Activated CD4-positive, alpha-beta T cell treated with anti-CD3 and anti-CD28 coated beads, Interleukin-2, amount 50 U/mL, for 1 hour (primary cell): Measurements from ENCODE around the gene RSF1.

Experiments
- DNase-seq: peaks from one replicate; pipeline ENCODE4 v3.0.0-alpha.2; 2020

The RSF1 gene

GRCh38 chr11:77800449-77800848 lies 20.1 kb downstream of the RSF1 start:
- DNase-seq = no peak

GRCh38 chr11:77799338-77799737 lies 21.2 kb downstream of the RSF1 start:
- no peak for DNase-seq

- DNase-seq = no peak
Measured at GRCh38 chr11:77793972-77794371, 26.6 kb downstream of the RSF1 start.

- DNase-seq = no peak
Measured at GRCh38 chr11:77791301-77791700, 29.2 kb downstream of the RSF1 start.

- no peak for DNase-seq
Measured at GRCh38 chr11:77789731-77790476, 30.6 kb downstream of the RSF1 start.

- no peak for DNase-seq
Measured at GRCh38 chr11:77789061-77789730, 31.3 kb downstream of the RSF1 start.

GRCh38 chr11:77784572-77784971 lies 36.0 kb downstream of the RSF1 start:
- DNase-seq = no peak

GRCh38 chr11:77783025-77783424 lies 37.5 kb downstream of the RSF1 start:
- DNase-seq = no peak

GRCh38 chr11:77779935-77780334 lies 40.6 kb downstream of the RSF1 start:
- no peak for DNase-seq

GRCh38 chr11:77778549-77778948 lies 42.0 kb downstream of the RSF1 start:
- DNase-seq = no peak

GRCh38 chr11:77778118-77778517 lies 42.4 kb downstream of the RSF1 start:
- no peak for DNase-seq

GRCh38 chr11:77776455-77776854 lies 44.1 kb downstream of the RSF1 start:
- DNase-seq = no peak

- no peak for DNase-seq
Measured at GRCh38 chr11:77775936-77776335, 44.6 kb downstream of the RSF1 start.

GRCh38 chr11:77771135-77771534 lies 49.4 kb downstream of the RSF1 start:
- DNase-seq = no peak

- DNase-seq = no peak
Measured at GRCh38 chr11:77770629-77771028, 49.9 kb downstream of the RSF1 start.

- no peak for DNase-seq
Measured at GRCh38 chr11:77762426-77762825, 58.1 kb downstream of the RSF1 start.

- DNase-seq = no peak
Measured at GRCh38 chr11:77761491-77761890, 59.0 kb downstream of the RSF1 start.

- no peak for DNase-seq
Measured at GRCh38 chr11:77758331-77758730, 62.2 kb downstream of the RSF1 start.

- no peak for DNase-seq
Measured at GRCh38 chr11:77753230-77753629, 67.3 kb downstream of the RSF1 start.

GRCh38 chr11:77752516-77752915 lies 68.0 kb downstream of the RSF1 start:
- no peak for DNase-seq

GRCh38 chr11:77750394-77751156 lies 69.9 kb downstream of the RSF1 start:
- DNase-seq = no peak

GRCh38 chr11:77749232-77749631 lies 71.3 kb downstream of the RSF1 start:
- DNase-seq = no peak

- DNase-seq = no peak
Measured at GRCh38 chr11:77748266-77748665, 72.3 kb downstream of the RSF1 start.
